GM12801 (cell line): ENCODE results near the gene DPYD.

Source experiments
- CTCF ChIP-seq: IDR thresholded peaks from one replicate; pipeline ENCODE4 v1.5.1; 2011; ENCODE audit warnings: control low read depth; ENCODE audit not compliant: insufficient read length; ENCODE audit errors: extremely low read depth

Gene DPYD

GRCh38 chr1:97457446-97458089 is 463.3 kb downstream of the DPYD start:
- TF ChIP-seq CTCF, result no peak

GRCh38 chr1:97451944-97452343 is 468.9 kb downstream of the DPYD start:
- no peak for TF ChIP-seq CTCF

- no peak for TF ChIP-seq CTCF
Measured at GRCh38 chr1:97451046-97451826, 469.6 kb downstream of the DPYD start.

GRCh38 chr1:97441966-97442365 is 478.9 kb downstream of the DPYD start:
- TF ChIP-seq CTCF, result no peak

- no peak for TF ChIP-seq CTCF
Measured at GRCh38 chr1:97433824-97434177, 487.0 kb downstream of the DPYD start.

DNA sequence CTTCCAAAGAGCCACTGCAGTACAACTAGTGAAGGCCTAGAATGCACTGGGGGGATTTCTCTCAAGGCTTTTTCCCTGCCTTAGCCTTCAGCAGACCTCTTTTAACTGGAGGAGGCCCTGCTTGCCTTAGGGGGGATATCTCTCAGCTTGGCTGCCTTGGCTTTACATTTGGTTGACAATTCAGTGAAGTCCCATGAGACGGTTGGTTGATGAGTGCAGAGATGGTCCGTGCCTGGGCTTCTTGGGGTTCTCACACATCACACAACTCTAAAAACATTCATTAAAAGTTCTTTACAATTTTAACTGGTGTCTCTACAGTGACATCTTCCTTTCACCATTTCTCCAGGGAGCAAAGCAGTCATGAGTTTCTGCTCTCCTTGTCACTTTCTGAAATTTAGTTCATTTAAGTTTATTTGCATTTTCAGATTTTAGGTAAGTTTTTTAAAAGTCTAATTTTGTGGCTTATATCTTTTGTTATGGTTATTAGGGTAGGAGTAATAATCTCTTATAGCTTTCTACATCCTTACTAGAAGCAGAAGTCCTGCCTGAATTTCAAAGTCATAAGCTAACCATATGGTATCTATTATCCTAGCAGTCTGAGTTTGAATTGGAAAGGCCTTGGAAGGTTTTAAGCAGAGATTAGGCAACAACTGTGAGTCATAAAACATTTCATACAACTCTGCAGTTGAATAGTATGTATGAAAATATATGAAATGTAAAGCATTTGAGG is 487.6 kb downstream of the DPYD start:
- TF ChIP-seq CTCF, result no peak

DNA sequence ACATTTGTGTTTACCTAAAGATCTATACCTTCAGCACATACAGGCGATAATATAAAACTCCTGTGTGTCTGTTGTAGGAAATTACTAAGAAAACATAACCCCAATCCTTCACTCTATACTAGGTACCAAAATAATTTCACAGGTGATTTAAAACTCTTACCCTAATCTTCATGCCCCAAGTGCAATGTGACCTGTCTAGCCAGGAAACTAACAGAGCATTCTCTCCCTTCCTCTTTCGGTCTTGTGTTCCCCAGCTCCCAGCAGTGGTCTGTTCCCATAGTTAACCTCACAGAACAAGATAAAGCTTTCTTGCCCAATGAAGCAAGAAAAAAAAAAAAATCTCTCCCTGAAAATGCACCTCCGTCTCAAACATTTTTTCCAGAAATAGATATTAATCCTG is 493.5 kb downstream of the DPYD start:
- TF ChIP-seq CTCF, result no peak
